GM12892 (cell line): ENCODE data around the gene DDX49.

Source experiments
- POLR2A ChIP-seq: IDR thresholded peaks from 2 replicates; pipeline ENCODE4 v1.6.1; 2011; ENCODE audit warnings: low read depth, low read length, control low read depth
- POLR2AphosphoS5 ChIP-seq: IDR thresholded peaks from 2 replicates; pipeline ENCODE4 v1.6.1; 2011; ENCODE audit warnings: low read depth, low read length, control low read depth
- TAF1 ChIP-seq: IDR thresholded peaks from 2 replicates; pipeline ENCODE4 v1.6.1; 2011; ENCODE audit warnings: low read depth, mild to moderate bottlenecking, control low read depth, low read length, borderline replicate concordance

DNA sequence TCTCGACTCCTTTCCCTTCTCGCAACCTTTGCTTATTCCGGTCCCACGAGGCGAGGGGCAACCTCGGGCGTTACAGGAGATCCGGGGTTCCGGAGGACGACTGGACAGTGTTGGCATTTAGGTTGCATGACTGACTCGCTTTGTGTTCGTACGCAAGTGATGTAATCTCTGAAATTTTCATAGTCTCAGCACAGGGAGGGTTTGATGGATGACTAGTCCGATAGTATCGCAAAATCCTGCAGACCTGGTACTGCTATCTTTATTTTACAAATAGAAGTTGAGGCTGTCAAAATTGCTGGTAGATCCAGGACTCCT, 342 bp downstream of the DDX49 start:
- TF ChIP-seq POLR2A: no peak
- TF ChIP-seq POLR2AphosphoS5: no peak
- TF ChIP-seq TAF1: no peak
